Measurements from ENCODE around the gene KCNN2. TPM values are rescaled to one million over a fixed set of nuclear protein-coding genes. Genes with fewer than 3 reads are reported as not detected.

KCNN2 gene
- total and polyA plus RNA-seq, 2 experiments from 2014 or later: not detected

DNA sequence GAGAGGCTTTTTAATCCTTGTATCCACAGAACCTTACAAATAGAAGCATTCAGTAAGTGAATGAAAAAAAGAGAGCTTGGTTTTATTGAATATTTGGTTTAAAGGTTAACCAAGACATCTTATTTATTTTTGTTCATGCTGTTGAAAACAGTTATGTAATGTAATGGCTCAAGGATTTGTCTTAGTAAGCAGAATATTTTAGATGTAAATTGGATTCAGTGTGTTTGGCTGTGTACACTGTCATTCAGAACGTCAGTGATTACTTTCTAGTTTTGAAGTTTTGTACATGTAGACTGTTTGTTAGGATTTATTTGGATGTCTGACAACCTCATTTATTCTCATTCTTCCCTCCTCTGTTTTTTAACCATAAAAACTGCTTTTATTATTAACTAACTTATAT lies 31.3 kb downstream of the KCNN2 start:
- Histone ChIP-seq H3K4me1 (ENCODE audit: insufficient read depth) (no peaks in the 10 kb centered on the region), H3K4me2 (ENCODE audit: unreplicated experiment) (no peak overlapping the region), H3F3A (ENCODE audit: insufficient read depth) (no peaks in the 10 kb centered on the region), H3K9me2 (ENCODE audit: insufficient read depth) (no peaks in the 10 kb centered on the region), H4K20me1 (ENCODE audit: insufficient read depth) (no peaks in the 10 kb centered on the region), H3K9ac (no peak overlapping the region), H2AFZ (no peak overlapping the region), H3K36me3 (ENCODE audit: low read depth) (no peaks in the 10 kb centered on the region), H3K79me2 (ENCODE audit: insufficient read depth) (no peaks in the 10 kb centered on the region), H3K27me3 (replicated peaks; ENCODE audit: insufficient read depth) (no peaks in the 10 kb centered on the region), H3K27ac (no peak overlapping the region), H3K4me3 (no peak overlapping the region), H3K9me3 (ENCODE audit: low read depth) (no peaks in the 10 kb centered on the region)
- DNase-seq: no peak
- TF ChIP-seq EZH2phosphoT487 (IDR thresholded peaks at IDR 0.05; ENCODE audit: insufficient read depth, low read depth) (no peak), EZH2 (IDR thresholded peaks at IDR 0.05; ENCODE audit: insufficient read depth, poor library complexity, severe bottlenecking) (no peak)
- in situ Hi-C loops (cut with MboI): no loop called here
- WGBS, 2 experiments (ENCODE audit: low coverage in 1 of 2, low lambda C conversion rate in 2 of 2, missing lambda C conversion rate in 2 of 2): 0 to 2% methylated on average over 1 of the region's 1 CpG

DNA sequence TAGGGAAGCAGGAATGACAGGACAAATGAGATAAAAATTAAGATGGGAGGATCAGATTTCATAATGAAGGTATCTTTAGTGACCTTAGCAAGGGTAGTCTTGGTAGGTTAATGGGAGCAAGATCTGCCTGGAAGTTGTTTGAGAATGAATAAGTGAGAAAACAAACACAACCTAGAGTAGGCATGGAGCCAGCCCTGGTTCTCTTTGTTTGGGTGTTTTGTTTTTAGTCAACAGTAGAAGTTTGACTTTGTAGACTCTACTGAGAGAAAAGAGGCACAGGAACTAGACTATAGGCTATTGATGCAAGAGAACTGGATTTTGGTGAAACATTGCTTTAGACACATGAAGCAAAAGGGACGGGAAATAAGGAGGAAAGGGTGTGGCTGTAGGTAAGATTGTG lies 40.3 kb downstream of the KCNN2 start:
- TF ChIP-seq EZH2phosphoT487 (IDR thresholded peaks at IDR 0.05; ENCODE audit: insufficient read depth, low read depth) (no peak), EZH2 (IDR thresholded peaks at IDR 0.05; ENCODE audit: insufficient read depth, poor library complexity, severe bottlenecking) (no peak)
- H3K27me3 ChIP-seq (replicated peaks; ENCODE audit: insufficient read depth): no peaks in the 10 kb centered on the region
- no peaks in the 10 kb centered on the region for H3K4me1 ChIP-seq (ENCODE audit: insufficient read depth)
- H4K20me1 ChIP-seq (ENCODE audit: insufficient read depth): no peaks in the 10 kb centered on the region
- no peak overlapping the region for H3K4me2 ChIP-seq (ENCODE audit: unreplicated experiment)
- no peak for DNase-seq
- no peak overlapping the region for H3K27ac ChIP-seq
- no peak overlapping the region for H2AFZ ChIP-seq
- no peaks in the 10 kb centered on the region for H3K9me3 ChIP-seq (ENCODE audit: low read depth)
- no peak overlapping the region for H3K9ac ChIP-seq
- H3K9me2 ChIP-seq (ENCODE audit: insufficient read depth): no peaks in the 10 kb centered on the region
- H3F3A ChIP-seq (ENCODE audit: insufficient read depth): no peaks in the 10 kb centered on the region
- no peak overlapping the region for H3K4me3 ChIP-seq
- 4 to 7% methylated on average over 1 of the region's 1 CpG for WGBS, 2 experiments (ENCODE audit: low coverage in 1 of 2, low lambda C conversion rate in 2 of 2, missing lambda C conversion rate in 2 of 2)
- H3K36me3 ChIP-seq (ENCODE audit: low read depth): no peaks in the 10 kb centered on the region
- in situ Hi-C loops (cut with MboI): no loop called here
- H3K79me2 ChIP-seq (ENCODE audit: insufficient read depth): no peaks in the 10 kb centered on the region

DNA sequence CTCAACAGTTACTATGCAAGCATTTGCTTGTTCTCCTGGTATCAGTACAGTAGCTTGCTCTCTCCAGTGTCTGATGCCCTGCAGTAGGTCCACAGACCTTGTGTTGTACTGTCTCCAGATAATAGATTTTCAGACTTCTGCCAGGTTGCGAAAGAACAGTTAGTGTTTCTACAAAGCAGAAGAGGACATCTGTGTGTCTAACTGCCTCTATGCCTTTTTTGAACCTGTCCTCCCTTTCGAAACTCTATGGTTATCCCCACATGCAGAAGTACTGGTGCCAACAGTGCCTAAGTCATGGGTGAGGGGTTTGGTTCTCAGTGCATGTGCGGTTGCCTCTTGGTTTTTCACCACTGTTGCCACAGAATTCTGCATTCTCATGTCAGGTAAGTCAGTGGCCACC lies 45.9 kb downstream of the KCNN2 start:
- in situ Hi-C loops (cut with MboI): no loop called here
- no peaks in the 10 kb centered on the region; the same call in 1 of the 2 replicates for H3K27me3 ChIP-seq (replicated peaks; ENCODE audit: insufficient read depth)
- H3K9me2 ChIP-seq (ENCODE audit: insufficient read depth): no peaks in the 10 kb centered on the region
- H3K27ac ChIP-seq: no peak overlapping the region
- no peaks in the 10 kb centered on the region for H3K79me2 ChIP-seq (ENCODE audit: insufficient read depth)
- 41 to 46% methylated on average over 3 of the region's 3 CpGs for WGBS, 2 experiments (ENCODE audit: low coverage in 1 of 2, low lambda C conversion rate in 2 of 2, missing lambda C conversion rate in 2 of 2)
- peaks cover 3% of the 10 kb centered on the region; the same call in 1 of the 2 replicates for H3F3A ChIP-seq (ENCODE audit: insufficient read depth)
- TF ChIP-seq EZH2phosphoT487 (IDR thresholded peaks at IDR 0.05; ENCODE audit: insufficient read depth, low read depth): no peak
- no peak for TF ChIP-seq EZH2 (IDR thresholded peaks at IDR 0.05; ENCODE audit: insufficient read depth, poor library complexity, severe bottlenecking)
- H4K20me1 ChIP-seq (ENCODE audit: insufficient read depth): no peaks in the 10 kb centered on the region
- no peaks in the 10 kb centered on the region for H3K36me3 ChIP-seq (ENCODE audit: low read depth)
- H2AFZ ChIP-seq: no peak overlapping the region
- H3K9me3 ChIP-seq (ENCODE audit: low read depth): no peaks in the 10 kb centered on the region
- no peak overlapping the region for H3K9ac ChIP-seq
- H3K4me2 ChIP-seq (ENCODE audit: unreplicated experiment): no peak overlapping the region
- H3K4me1 ChIP-seq (ENCODE audit: insufficient read depth): no peaks in the 10 kb centered on the region
- no peak overlapping the region for H3K4me3 ChIP-seq
- no peak for DNase-seq

DNA sequence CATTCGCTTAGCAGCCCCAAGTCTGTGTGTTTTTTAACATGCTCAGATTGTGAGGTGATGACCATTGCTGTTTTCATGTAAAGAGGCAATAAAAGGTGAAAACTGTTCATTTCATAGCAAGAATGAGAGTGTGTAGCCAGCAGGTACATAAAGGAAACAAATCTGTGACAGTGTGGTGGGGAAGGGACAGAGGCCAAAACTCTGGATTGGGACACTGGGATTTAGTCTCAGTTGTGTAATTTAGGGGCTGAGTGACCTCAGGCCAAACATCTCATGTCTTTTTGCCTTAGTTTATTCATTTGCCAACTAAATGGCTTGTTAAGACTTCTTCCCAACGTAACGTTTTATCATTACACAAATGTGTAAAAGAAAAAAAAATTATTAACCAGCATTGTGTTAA lies 47.0 kb downstream of the KCNN2 start:
- WGBS, 2 experiments (ENCODE audit: low coverage in 1 of 2, low lambda C conversion rate in 2 of 2, missing lambda C conversion rate in 2 of 2): 26 to 31% methylated on average over 3 of the region's 3 CpGs
- Histone ChIP-seq H3K9me3 (ENCODE audit: low read depth) (no peaks in the 10 kb centered on the region), H3F3A (ENCODE audit: insufficient read depth) (peaks cover 5% of the 10 kb centered on the region; the same call in 1 of the 2 replicates), H3K27ac (no peak overlapping the region), H3K27me3 (replicated peaks; ENCODE audit: insufficient read depth) (no peaks in the 10 kb centered on the region; the same call in 1 of the 2 replicates), H2AFZ (no peak overlapping the region), H3K9me2 (ENCODE audit: insufficient read depth) (no peaks in the 10 kb centered on the region), H3K36me3 (ENCODE audit: low read depth) (no peaks in the 10 kb centered on the region), H4K20me1 (ENCODE audit: insufficient read depth) (no peaks in the 10 kb centered on the region), H3K9ac (no peak overlapping the region), H3K4me2 (ENCODE audit: unreplicated experiment) (no peak overlapping the region), H3K4me3 (no peak overlapping the region), H3K79me2 (ENCODE audit: insufficient read depth) (no peaks in the 10 kb centered on the region), H3K4me1 (ENCODE audit: insufficient read depth) (peaks cover 4% of the 10 kb centered on the region; the same call in 1 of the 2 replicates)
- TF ChIP-seq EZH2 (IDR thresholded peaks at IDR 0.05; ENCODE audit: insufficient read depth, poor library complexity, severe bottlenecking) (no peak), EZH2phosphoT487 (IDR thresholded peaks at IDR 0.05; ENCODE audit: insufficient read depth, low read depth) (no peak)
- DNase-seq: no peak
- in situ Hi-C loops (cut with MboI): no loop called here

Data from GM23248 (cell line).